ENCODE measurements around the gene HNRNPA2B1. TPM values are rescaled to one million over a fixed set of nuclear protein-coding genes. Genes with fewer than 3 reads are reported as not detected.
"Not testable (repeated sequence)": the region's sequence is repeated elsewhere in the genome, so short reads cannot be mapped to it uniquely, and the experiment has no call there.

Gene HNRNPA2B1
- total RNA-seq, 1 experiment from 2014 or later: 1,101 TPM

- CTCF ChIA-PET: no interaction called here
- TF ChIP-seq, protein P1, sequence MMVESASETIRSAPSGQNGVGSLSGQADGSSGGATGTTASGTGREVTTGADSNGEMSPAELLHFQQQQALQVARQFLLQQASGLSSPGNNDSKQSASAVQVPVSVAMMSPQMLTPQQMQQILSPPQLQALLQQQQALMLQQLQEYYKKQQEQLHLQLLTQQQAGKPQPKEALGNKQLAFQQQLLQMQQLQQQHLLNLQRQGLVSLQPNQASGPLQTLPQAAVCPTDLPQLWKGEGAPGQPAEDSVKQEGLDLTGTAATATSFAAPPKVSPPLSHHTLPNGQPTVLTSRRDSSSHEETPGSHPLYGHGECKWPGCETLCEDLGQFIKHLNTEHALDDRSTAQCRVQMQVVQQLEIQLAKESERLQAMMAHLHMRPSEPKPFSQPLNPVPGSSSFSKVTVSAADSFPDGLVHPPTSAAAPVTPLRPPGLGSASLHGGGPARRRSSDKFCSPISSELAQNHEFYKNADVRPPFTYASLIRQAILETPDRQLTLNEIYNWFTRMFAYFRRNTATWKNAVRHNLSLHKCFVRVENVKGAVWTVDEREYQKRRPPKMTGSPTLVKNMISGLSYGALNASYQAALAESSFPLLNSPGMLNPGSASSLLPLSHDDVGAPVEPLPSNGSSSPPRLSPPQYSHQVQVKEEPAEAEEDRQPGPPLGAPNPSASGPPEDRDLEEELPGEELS (CRISPR knock-in tag; IDR thresholded peaks at IDR 0.05): no peak
- no peak for TF ChIP-seq ZNF263 (CRISPR knock-in tag; IDR thresholded peaks at IDR 0.05; ENCODE audit: low read depth)
- no peak for TF ChIP-seq IRF1 (CRISPR knock-in tag; IDR thresholded peaks at IDR 0.05)
- TF ChIP-seq, protein P2, sequence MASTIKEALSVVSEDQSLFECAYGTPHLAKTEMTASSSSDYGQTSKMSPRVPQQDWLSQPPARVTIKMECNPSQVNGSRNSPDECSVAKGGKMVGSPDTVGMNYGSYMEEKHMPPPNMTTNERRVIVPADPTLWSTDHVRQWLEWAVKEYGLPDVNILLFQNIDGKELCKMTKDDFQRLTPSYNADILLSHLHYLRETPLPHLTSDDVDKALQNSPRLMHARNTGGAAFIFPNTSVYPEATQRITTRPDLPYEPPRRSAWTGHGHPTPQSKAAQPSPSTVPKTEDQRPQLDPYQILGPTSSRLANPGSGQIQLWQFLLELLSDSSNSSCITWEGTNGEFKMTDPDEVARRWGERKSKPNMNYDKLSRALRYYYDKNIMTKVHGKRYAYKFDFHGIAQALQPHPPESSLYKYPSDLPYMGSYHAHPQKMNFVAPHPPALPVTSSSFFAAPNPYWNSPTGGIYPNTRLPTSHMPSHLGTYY (CRISPR knock-in tag; IDR thresholded peaks at IDR 0.05): no peak
- no peak for TF ChIP-seq OVOL2 (CRISPR knock-in tag; IDR thresholded peaks at IDR 0.05; ENCODE audit: borderline replicate concordance)
- TF ChIP-seq JUN (CRISPR knock-in tag; IDR thresholded peaks at IDR 0.05): no peak
- no peak for TF ChIP-seq TEAD1 (CRISPR knock-in tag; IDR thresholded peaks at IDR 0.05)
- TF ChIP-seq ZNF121 (CRISPR knock-in tag; IDR thresholded peaks at IDR 0.05): peak; percentile 66; the same call in 1 of the 2 replicates
- TF ChIP-seq ZNF232 (CRISPR knock-in tag; IDR thresholded peaks at IDR 0.05): no peak
- TF ChIP-seq, protein P3, sequence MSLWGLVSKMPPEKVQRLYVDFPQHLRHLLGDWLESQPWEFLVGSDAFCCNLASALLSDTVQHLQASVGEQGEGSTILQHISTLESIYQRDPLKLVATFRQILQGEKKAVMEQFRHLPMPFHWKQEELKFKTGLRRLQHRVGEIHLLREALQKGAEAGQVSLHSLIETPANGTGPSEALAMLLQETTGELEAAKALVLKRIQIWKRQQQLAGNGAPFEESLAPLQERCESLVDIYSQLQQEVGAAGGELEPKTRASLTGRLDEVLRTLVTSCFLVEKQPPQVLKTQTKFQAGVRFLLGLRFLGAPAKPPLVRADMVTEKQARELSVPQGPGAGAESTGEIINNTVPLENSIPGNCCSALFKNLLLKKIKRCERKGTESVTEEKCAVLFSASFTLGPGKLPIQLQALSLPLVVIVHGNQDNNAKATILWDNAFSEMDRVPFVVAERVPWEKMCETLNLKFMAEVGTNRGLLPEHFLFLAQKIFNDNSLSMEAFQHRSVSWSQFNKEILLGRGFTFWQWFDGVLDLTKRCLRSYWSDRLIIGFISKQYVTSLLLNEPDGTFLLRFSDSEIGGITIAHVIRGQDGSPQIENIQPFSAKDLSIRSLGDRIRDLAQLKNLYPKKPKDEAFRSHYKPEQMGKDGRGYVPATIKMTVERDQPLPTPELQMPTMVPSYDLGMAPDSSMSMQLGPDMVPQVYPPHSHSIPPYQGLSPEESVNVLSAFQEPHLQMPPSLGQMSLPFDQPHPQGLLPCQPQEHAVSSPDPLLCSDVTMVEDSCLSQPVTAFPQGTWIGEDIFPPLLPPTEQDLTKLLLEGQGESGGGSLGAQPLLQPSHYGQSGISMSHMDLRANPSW (CRISPR knock-in tag; conservative IDR thresholded peaks at IDR 0.05; ENCODE audit: low read depth): no peak
- TF ChIP-seq ETV6 (CRISPR knock-in tag; IDR thresholded peaks at IDR 0.05): no peak
- TF ChIP-seq PREB (CRISPR knock-in tag; IDR thresholded peaks at IDR 0.05; ENCODE audit: borderline replicate concordance): no peak
- 0 out of 2 replicates have a peak, but pooled peaks have one; percentile 26 for TF ChIP-seq GTF2I (CRISPR knock-in tag; conservative IDR thresholded peaks at IDR 0.05)
- peaks cover 9% of the 10 kb centered on the region for H3K9me3 Mint-ChIP-seq
- H3K36me3 Mint-ChIP-seq: peaks cover 14% of the 10 kb centered on the region
- POLR2A ChIA-PET: no interaction called here
- H3K4me1 Mint-ChIP-seq: peaks cover 35% of the 10 kb centered on the region
- H3K27ac Mint-ChIP-seq: no peak overlapping the region
- ATAC-seq (no peak), DNase-seq (ENCODE audit: low spot score) (no peak)
- peaks cover 4% of the 10 kb centered on the region for H3K27me3 Mint-ChIP-seq (ENCODE audit: low read depth)
- H3K4me3 Mint-ChIP-seq: no peak overlapping the region
Measured at GRCh38 chr7:26149391-26149977, 51.1 kb downstream of the HNRNPA2B1 start.

DNA sequence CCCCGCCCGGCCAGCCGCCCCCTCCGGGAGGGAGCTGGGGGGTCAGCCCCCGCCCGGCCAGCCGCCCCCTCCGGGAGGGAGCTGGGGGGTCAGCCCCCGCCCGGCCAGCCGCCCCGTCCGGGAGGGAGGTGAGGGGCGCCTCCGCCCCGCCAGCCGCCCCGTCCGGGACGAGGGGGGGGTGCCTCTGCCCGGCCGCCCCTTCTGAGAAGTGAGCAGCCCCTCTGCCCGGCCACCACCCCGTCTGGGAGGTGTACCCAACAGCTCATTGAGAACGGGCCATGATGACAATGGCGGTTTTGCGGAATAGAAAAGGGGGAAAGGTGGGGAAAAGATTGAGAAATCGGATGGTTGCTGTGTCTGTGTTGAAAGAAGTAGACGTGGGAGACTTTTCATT is 52.2 kb downstream of the HNRNPA2B1 start:
- H3K4me1 Mint-ChIP-seq: peaks cover 25% of the 10 kb centered on the region
- DNase-seq (ENCODE audit: low spot score); H3K27me3 Mint-ChIP-seq (ENCODE audit: low read depth); ATAC-seq; H3K4me3 Mint-ChIP-seq; H3K9me3 Mint-ChIP-seq; CTCF ChIA-PET; H3K27ac Mint-ChIP-seq; POLR2A ChIA-PET: not testable (repeated sequence)
- H3K36me3 Mint-ChIP-seq: peaks cover 14% of the 10 kb centered on the region

DNA sequence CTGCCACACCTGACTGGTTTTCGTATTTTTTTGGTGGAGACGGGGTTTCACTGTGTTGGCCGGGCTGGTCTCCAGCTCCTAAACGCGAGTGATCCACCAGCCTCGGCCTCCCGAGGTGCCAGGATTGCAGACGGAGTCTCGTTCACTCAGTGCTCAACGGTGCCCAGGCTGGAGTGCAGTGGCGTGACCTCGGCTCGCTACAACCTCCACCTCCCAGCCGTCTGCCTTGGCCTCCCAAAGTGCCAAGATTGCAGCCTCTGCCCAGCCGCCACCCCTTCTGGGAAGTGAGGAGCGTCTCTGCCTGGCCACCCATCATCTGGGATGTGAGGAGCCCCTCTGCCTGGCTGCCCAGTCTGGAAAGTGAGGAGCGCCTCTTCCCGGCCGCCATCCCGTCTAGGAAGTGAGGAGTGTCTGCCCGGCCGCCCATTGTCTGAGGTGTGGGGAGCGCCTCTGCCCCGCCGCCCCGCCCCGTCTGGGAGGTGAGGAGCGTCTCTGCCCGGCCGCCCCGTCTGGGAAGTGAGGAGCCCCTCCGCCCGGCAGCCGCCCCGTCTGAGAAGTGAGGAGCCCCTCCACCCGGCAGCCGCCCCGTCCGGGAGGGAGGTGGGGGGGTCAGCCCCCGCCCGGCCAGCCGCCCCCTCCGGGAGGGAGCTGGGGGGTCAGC is 52.8 kb downstream of the HNRNPA2B1 start:
- H3K9me3 Mint-ChIP-seq; H3K4me3 Mint-ChIP-seq; CTCF ChIA-PET; ATAC-seq; H3K27me3 Mint-ChIP-seq (ENCODE audit: low read depth); POLR2A ChIA-PET; H3K27ac Mint-ChIP-seq; DNase-seq (ENCODE audit: low spot score): not testable (repeated sequence)
- TF ChIP-seq TEAD1 (CRISPR knock-in tag; IDR thresholded peaks at IDR 0.05) (0 out of 2 replicates have a peak, but pooled peaks have one; percentile 21), FOXP1 (CRISPR knock-in tag; IDR thresholded peaks at IDR 0.05; ENCODE audit: borderline replicate concordance) (0 out of 2 replicates have a peak, but pooled peaks have one; percentile 19), SMAD4 (CRISPR knock-in tag; IDR thresholded peaks at IDR 0.05) (0 out of 2 replicates have a peak, but pooled peaks have one; percentile 22)
- Mint-ChIP-seq H3K4me1 (peaks cover 25% of the 10 kb centered on the region), H3K36me3 (peaks cover 14% of the 10 kb centered on the region)
